GM19035 (cell line): ENCODE data around the gene VHLL.
"Not testable (repeated sequence)": the region's sequence is repeated elsewhere in the genome, so short reads cannot be mapped to it uniquely, and the experiment has no call there.

ENCODE experiments used
- ATAC-seq: cut with Tn5 transposase; IDR thresholded peaks from one replicate; pipeline ENCODE4 v1.9.1; 2021; ENCODE audit not compliant: unreplicated experiment

Gene VHLL

DNA sequence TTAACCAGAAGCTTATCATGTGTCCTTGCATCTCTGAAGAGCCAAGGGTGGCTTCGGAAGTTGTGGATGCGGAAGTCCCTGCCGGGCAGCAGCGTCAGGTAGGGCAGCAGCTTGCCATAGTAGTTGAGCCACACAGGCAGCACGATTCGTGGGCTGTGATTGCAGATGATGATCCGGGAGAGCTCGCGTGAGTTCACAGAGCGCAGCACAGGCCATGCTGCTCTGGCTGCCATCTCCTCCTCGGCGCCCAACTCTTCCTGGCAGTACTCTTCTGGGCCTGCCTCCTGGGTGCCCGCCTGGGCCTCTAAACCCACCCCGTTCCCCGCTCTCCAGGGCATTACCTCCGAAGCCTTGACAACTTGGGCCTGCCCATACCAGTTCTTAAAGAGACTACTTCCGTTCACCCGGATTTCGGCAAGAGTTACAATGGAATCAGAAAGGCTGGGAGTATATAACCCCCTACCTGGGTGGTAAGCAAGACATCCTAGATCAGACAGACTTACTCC is at the start of gene VHLL:
Gene VHLL, minus strand, starts transcription at position 456 of the 506 bp plus-strand sequence. Its CDS starts 118 bp downstream, at position 338.
- no peak for ATAC-seq

DNA sequence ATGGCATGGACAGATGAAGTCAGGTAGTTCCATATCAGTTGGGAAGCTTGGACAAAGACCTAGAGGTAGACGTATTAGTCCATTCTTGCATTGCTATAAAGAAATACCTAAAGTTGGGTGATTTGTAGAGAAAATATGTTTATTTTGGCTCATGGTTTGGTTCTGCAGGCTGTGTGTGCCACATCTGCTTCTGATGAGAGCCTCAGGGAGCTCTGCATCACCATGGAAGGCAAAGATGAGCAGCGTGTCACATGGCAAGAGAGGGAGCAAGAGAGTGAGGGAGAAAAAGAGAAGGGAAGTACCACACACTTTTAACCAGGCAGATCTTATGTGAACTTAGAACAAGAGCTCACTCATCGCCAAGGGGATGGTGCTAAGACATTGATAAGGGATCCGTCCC is 48.2 kb upstream of the VHLL start:
- no peak for ATAC-seq

DNA sequence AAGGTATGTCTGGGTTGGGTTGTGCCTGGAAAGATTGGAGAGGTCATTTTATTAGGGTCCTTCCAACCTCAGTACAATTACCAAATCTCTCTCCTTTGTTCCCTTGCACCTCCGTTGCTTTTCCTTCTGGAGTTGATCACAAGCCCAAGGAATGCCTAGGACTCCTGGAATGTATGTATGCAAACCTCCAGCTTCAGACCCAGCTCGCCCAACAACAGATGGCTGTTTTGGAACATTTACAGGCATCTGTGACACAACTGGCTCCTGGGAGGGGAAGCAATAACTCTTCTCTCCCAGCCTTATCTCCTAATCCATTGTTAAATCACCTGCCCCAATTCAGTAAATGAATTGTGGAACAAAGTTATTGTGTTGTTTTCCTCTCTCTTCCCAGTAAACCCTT is 47.5 kb upstream of the VHLL start:
- ATAC-seq, result no peak

DNA sequence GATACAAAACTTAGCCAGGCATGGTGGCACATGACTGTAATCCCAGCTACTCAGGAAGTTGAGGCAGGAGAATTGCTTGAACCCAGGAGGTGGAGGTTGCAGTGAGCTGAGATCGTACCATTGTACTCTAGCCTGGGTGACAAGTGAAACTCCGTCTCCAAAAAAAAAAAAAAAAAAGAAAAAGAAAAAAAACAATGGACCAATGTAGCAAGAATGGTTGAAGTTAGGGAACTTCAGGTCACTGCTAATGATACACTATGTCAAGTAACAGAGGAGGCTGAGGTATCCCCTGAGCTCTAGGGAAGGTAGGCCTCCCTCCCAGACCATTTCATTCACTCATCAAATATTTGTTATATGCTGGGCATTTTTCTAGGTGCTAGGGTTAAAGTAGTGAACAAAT is 46.9 kb upstream of the VHLL start:
- not testable (repeated sequence) for ATAC-seq

DNA sequence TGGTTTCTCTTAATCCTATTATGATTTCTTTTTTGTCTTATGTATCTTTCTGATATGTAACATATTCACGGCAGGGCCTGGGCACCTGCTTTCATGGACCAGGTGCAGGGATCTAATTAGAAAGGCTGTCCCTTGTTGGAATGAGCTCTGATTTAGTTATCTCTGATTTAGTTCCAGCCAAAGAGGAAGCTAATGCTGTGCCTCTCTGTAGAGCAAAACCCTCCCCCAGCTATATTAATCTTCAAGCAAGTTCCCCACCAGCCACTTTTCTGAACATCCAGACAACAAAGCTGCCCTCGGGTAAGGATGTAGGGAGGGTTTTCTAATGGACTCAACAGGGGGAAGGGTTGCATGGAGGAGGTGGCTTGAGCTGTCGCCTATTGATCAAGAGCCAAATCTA is 45.3 kb upstream of the VHLL start:
- ATAC-seq, result no peak

DNA sequence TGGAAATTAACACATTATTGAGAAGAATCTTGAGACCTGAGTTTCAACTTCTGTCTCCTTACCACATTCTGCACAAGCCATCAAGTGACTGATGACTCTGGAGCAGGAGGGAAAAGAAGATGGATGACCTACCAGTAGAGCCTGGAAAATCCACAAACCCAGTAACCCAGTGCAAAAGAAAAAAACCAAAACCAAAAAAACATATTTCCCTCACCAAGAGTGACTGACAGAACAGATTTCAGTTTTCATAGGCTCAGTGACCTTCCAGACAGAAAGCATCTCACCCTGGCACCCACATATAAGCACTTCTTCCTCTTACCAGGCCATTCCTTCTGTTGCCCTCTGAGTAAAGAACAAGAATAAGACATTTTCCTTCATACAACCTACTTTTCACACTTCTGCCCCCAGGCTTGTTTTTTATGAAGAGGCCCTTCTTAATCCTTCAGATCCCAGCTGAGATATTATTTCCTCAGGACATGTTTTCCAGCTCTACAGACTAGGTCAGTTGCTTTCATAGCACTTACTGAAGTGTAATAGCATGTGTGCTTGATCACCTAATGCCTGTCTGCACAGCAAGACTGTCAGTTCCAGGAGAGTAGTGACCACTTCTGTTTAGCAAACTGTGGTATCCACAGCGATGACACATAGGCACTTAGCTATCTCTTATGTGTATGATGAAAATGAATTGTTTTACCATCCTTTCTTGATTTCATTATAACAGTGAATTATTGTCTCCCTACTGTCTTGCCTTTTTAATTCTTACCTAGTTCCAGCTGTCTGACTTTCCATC is 43.3 kb upstream of the VHLL start:
- ATAC-seq, result no peak

DNA sequence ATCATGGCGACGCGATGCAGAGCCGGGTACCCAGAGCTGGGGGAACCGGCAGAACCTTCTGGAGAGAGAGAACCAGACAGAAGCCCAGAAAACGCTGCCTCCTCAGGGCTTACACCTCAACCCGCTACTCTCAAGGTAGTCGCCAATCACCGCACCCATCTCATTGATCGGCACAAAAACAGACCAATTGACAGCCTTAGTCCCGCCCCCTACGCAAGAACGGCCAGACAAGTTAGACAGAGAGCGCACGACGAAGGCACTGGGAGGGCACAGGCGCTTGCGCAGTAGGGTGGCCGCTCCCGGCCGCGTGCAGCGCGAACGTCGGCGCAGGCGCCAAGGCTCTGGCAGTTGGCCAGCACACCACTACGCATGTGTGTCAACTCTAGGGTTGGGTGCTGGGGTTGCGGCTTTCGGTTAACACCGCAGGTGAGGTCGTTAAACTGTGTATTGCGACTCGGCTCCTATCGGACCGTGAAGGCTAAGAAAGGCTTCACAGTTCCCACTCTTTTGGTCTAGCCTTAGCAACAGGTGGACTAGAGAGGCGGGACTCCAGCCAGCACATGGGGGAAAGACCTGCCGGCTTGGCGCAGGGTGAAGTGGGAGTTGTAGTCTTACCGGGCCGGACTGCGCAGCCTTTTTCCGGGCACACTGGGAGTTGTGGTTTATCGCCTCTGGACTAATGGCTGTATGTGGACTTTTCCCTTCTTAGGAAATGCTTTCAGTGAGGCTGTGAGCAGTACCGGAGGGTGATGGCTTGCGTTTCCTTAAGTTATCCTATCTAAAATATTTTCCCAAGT is 39.3 kb upstream of the VHLL start, which contains the start of the genes CCT3 and TSACC:
Gene CCT3, minus strand, starts transcription at position 113 of the 797 bp plus-strand sequence. Its CDS starts 108 bp downstream, at position 5.
Gene TSACC, plus strand, starts transcription at position 347 of the 797 bp plus-strand sequence. CDS start 1,232 bp downstream, outside the sequence.
- ATAC-seq, result peak; percentile 93

DNA sequence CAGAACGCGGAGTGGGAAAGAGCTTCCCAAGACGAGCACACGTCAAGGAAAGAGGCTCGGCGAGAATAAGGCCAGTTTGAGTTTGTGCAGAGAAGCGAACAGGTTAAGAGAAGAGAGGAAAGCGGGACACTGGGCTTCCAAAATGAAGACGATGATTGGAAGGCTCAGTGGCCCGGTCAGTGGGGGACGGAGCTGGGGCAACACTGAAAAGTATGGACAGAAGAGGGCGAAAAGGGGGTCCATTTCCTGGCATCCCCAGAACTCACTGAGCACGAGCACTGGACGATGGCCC is 38.7 kb upstream of the VHLL start:
- ATAC-seq, result no peak

DNA sequence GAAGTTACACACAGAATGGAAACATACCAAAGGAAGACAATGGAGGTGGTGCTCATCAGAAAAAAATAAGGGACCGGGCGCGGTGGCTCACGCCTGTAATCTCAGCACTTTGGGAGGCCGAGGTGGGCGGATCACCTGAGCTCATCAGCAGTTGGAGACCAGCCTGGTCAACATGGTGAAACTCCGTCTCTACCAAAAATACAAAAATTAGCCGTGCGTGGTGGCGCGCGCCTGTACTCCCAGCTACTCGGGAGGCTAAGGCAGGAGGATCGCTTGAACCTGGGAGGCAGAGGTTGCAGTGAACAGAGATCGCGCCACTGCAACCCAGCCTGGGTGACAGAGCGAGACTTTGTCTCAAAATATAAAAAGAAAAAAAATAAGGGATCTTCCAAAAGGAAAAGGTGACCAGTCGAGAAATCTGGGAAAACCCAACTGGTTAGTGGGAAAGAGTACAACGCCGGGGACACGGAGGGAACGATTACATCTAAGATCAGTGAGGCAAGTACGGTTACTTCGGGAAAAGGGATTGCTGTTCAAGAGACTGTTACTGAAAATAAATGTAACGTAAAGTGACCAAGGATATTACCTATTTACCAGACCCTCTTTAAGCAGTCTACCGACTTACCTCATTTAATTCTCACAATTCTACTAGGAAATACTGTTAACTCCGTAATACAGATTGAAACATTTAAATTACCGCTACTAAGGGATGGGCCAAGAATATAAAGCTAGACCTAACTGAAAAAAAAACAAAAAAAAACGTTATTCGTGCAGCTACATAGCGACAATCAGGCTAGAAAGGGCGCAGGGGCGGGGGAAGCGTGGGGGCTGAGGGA is 38.2 kb upstream of the VHLL start:
- ATAC-seq, result no peak

DNA sequence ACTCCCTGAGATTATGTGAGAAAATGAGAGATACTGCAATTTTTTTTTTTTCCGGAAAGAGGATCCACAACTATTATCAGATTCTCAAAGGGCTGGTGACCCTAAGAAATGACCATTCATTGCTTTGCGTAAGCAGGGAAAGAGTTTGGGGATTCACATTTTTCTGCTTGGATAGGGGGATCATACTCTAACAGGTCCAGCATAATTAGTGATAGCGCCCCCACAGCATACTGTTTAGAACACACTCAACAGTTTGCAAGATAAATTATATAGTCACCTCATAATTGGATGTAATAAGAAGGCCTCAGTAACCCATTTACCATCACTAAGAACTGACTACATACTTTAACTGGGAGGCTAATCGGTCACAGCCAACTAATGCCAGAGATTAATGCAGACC is 37.1 kb upstream of the VHLL start:
- no peak for ATAC-seq

DNA sequence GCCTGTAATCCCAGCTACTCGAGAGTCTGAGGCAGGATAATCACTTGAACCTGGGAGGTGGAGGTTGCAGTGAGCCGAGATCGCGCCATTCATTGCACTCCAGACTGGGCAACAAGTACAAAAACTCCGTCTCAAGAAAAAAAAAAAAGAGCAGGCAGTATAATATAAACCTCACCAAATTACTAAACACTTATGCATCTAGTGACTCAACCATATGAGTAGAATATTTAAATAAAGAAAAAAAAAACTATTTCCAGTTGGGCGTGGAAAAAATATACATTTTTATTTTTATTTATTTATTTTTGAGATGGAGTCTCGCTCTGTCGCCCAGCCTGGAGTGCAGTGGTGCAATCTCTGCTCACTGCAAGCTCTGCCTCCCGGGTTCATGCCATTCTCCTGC is 24.1 kb upstream of the VHLL start:
- ATAC-seq, result not testable (repeated sequence)

DNA sequence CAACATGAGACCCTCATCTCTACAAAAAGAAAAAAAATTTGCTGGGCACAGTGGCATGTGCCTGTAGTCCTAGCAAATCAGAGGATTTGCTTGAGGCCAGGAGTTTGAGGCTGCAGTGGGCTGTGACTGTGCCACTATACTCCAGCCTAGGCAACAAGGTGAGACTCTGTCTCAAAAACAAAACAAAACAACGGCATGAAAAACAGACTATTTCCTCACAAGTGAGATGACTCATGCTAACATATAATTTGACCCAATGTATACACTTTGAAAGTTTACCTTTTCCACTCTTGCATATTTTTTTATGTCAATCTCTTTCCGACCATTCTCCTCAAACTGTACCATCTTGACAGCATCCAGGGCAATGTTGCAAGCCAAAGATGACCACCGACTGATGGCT is 21.5 kb upstream of the VHLL start:
- ATAC-seq, result no peak

DNA sequence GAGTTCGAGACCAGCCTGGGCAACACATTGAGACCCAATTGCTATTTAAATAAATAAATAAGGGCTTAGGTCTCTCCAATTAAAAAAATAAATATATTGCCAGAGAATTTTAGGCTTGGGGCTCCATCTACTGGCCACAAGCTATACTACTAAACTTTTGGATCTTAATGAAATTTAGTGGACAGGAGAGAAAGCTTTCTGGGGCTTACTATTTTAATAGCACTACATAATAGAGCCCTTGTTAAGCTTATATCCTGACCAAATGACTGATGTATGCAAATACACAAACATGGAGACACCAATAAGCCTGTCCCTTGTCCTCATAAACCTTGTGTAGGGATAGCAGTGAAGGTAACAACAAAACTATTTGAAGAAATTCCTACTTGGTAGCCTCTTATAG is 20.6 kb upstream of the VHLL start:
- no peak for ATAC-seq

DNA sequence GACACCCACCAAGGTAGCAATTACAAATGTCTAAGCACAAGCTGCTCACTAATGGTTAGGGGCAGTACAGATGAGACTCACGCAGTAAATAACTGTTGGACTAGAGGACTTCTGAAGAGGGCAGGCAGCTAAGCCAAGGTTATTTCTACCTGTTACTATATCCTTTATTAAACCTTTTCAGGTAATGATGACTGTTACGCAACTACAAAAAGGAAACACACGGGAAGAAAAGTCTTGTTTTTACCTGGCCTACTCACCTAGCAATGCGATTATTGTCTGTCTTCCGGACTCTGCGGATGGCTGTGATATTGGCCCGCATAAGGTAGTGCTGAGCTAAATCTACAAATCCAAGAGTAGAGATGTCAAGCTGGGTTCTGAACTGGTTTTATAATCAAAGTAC is 17.8 kb upstream of the VHLL start:
- ATAC-seq, result no peak

DNA sequence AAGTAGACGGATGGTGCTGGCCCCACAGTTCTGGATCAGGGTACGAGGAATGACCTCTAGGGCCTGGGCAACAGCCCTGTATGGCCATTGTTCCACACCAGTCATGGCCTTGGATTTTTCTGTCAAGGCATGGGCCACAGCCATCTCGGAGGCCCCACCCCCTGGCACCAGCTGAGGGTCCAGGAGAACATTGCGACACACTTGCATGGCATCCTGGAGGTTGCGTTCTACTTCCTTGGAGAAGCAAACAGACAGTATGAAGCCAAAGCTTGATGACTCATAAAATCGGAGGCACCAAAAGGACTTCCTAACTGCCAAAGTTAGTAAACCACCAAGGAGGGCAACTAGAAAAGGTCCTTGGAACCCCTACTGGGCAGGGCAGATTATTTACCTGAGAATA is 11.9 kb upstream of the VHLL start:
- ATAC-seq, result no peak

DNA sequence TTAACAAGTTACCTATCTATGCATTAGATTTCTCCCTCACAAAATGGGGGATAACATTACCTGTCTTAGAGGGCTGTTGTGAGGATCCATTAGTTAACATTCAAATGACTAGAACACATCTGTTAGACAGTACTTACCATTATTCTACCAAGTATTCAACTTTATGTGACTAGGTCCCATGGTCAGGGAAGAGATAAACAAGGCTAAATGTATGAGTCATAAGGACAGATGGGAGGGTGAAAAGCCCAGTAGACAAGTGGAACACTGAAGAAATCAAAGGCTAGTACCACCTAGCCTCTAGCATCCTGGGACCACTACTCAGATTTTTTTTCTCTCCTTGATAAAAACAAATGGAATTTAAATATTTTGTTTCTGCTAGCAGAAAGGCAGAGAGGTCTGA is 9.0 kb upstream of the VHLL start:
- no peak for ATAC-seq

DNA sequence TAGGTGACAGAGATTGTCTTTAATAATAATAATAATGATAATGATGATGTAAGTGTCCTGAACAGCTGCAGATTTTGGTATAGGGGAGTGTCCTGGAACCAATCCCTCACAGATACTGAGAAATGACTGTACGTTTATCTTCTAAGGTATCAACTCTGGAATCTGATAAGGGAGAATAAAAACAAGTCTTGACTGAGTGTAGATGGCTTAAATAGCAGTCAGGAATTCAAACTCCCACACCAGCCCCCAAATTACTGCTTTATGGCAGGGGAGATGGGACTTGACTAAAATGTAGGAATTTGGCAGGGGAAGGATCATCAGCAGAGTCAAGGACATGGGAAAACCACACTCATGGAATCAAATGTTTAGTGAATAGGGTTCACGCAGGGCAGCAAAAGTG is 6.1 kb upstream of the VHLL start:
- no peak for ATAC-seq

DNA sequence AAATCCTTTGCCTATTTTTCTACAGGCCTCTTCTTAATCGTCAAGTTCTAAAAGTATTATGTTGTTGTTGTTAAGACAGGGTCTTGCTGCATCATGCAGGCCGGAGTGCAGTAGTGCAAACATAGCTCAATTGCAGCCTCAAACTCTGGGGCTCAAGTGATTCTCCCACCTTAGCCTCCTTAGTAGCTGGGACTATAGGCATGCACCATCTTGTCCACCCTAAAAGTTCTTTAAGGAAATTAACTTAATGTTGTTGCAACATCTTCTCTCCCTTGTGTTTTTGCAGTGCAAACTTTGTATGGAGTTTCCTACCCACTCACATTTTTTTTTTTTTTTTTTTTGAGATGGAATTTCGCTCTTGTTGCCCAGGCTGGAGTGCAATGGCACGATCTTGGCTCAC is 4.1 kb upstream of the VHLL start:
- no peak for ATAC-seq

DNA sequence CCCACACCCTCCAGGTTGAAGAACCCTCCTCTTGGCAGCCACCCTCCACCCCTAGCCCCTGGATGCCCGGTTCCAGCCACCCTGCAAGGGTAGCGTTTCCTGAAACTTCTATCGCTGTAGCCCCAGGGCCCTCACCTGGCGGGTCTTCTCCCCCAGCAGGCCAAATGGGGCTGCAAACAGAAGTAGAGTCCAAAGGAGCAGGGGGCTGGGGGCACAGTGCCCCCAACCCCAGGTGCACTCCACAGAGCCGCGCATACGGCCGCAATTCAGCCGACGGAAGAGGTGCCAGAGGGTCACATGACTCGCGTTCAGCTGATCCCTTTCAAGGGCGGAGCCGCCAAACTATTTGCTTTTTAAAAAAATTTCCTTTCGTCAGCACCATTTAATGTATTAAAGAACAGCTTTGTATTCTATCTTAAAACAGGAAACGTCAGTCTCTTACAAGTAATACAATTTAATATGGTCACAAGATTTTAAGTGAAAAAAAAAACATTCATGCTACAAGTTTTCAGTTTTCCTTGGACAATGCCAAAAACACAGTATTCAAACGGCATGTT is 3.6 kb downstream of the VHLL start, which contains the start of gene GLMP:
Gene GLMP, minus strand, starts transcription at position 289 of the 557 bp plus-strand sequence. Its CDS starts 34 bp downstream, at position 255.
- peak; percentile 64 for ATAC-seq

DNA sequence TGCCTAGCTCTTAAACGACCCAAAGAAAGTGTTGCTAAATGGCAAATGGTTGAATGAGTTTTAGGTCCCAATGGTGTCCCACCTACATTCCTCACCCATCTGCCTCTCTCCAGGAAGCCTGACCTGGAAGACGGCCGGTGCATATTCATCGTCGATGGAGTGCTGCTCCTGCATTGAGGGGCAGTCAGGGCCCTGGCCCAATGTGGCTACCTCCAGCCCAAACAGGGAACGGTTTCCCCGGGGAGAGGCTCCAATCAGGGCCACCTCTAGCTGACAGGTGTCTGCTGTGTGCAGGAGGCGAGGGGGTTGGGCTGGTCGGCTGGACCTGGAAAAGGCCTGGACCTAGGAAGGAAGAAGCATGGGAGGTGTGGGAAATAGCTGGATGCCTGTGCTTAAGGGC is 5.2 kb downstream of the VHLL start:
- no peak for ATAC-seq

DNA sequence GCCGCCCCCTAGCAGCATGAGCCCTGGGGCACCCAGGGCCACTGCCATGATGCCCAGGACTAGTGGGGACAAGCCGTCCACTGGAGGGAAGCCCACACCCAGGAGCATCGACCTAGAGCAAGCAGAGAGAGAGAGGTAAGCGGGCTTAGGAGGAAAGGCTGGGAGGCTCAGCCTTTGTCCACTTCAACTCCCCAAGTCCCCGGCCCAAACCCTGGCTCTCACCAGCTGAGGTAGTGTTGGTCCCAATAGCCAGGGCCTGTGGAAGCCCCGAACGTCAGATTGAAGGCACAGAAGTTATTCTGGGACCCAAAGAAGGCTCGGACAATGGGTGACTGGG is 6.0 kb downstream of the VHLL start:
- no peak for ATAC-seq
